ENCODE data around the gene TEX38. TPM values are rescaled to one million over a fixed set of nuclear protein-coding genes. Genes with fewer than 3 reads are reported as not detected.

The TEX38 gene
- total and polyA plus RNA-seq, 2 of the 13 experiments (the other 11 are each of a cell fraction or from before 2014, with no cell fraction given): 0.18 TPM; not detected in 1

GRCh38 chr1:46671554-46671953, at the start of gene TEX38 (continued):
- TF ChIP-seq ZNF318 (CRISPR knock-in tag; IDR thresholded peaks at IDR 0.05) (no peak), DPF2 (CRISPR knock-in tag; IDR thresholded peaks at IDR 0.05; ENCODE audit: borderline replicate concordance, low read depth) (no peak), KLF11 (CRISPR knock-in tag; IDR thresholded peaks at IDR 0.05) (no peak), ZNF441 (CRISPR knock-in tag; IDR thresholded peaks at IDR 0.05; ENCODE audit: borderline replicate concordance) (no peak), KDM3A (CRISPR knock-in tag; IDR thresholded peaks at IDR 0.05; ENCODE audit: low read depth) (no peak), ZNF614 (CRISPR knock-in tag; IDR thresholded peaks at IDR 0.05; ENCODE audit: borderline replicate concordance) (no peak), THAP8 (CRISPR knock-in tag; IDR thresholded peaks at IDR 0.05; ENCODE audit: borderline replicate concordance) (no peak)
